GM21786 (cell line): ENCODE results near the gene ATP10A.

Experiments
- ATAC-seq: cut with Tn5 transposase; IDR thresholded peaks from one replicate; pipeline ENCODE4 v1.9.1; 2021; ENCODE audit not compliant: unreplicated experiment

The ATP10A gene

GRCh38 chr15:25727116-25727515 lies 136.0 kb downstream of the ATP10A start:
- no peak for ATAC-seq

GRCh38 chr15:25725758-25726157 lies 137.4 kb downstream of the ATP10A start:
- ATAC-seq = no peak

DNA sequence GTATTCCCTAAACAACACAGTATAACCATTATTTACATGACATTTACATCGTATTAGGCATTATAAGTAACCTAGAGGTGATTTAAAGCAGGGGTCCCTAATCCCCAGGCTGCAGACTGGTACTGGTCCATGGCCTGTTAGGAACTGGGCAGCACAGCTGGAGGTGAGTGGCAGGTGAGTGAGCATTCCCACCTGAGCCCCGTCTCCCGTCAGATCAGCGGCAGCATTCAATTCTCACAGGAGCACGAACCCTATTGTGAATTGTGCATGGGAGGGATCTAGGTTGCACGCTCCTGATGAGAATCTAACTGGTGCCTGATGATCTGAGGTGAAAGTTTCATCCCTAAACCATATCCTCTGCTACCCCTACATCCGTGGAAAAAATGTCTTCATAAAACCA lies 138.2 kb downstream of the ATP10A start:
- no peak for ATAC-seq

DNA sequence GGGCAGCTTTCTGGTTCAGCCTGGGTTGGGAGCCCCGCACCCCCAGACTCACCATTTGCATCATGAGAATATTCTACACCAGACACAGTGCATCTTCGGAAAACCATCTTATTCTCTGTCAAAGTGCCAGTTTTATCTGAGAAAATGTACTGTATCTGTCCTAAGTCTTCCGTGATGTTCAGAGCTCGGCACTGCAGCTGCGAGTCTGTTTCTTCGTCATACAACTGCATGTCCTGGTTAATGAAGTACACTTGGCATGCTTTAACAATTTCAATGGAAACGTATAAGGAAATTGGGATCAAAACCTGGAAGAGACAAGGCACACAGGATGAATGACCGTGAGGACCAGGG lies 141.5 kb downstream of the ATP10A start:
- ATAC-seq = no peak

GRCh38 chr15:25719101-25719985 lies 143.8 kb downstream of the ATP10A start:
- ATAC-seq = no peak

GRCh38 chr15:25718597-25718996 lies 144.5 kb downstream of the ATP10A start:
- ATAC-seq = no peak

- no peak for ATAC-seq
Observed at GRCh38 chr15:25718169-25718536, 145.0 kb downstream of the ATP10A start.

- ATAC-seq = peak; percentile 53
Observed at GRCh38 chr15:25717457-25718168, 145.5 kb downstream of the ATP10A start.

DNA sequence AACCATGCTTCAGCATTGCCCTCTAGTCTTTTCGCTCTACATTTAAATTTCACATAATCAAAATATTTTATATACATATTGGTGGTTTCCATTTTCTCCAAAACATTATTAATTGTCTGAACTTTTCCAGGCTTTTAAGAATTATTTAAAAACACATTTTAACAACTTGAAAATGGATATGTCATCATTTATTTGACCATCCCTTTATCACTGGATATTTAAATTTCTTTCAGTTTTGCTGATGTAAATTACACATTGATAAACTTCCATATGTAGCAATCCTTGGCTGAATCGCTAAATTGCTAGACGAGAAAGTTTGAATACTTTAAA lies 146.0 kb downstream of the ATP10A start:
- no peak for ATAC-seq

DNA sequence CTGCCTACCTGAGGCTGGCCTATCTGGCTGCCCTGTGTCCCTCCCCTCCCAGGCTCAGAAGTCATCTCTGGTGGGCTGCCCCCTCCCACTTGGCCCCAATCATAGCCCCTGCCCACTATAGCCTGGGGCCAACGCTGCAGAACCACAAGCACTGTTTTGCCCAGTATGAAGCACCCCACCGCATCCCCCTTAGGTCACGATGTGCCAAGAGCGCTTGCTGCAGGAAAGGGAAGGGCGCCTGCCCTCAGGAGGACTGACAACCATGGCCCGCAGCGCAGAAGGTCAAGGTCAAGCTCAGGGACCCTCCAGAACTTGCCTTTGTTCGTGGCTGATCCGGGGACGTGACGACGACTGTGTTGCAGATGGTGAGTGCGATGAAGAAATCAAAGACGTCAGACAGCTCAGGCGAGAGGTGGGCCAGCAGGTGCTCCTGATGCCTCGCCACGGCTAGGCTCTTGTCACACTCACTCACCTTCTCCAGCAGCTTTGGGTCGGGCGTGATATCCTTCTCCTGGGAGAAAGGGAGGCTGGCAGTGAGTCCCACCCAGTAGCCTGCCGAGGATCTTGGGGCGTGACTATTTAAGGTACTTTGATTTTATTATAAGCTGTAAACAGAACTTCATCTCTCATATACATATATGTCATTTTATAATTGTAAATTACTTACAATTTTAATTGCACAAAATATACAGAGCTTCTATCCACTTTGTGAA lies 146.6 kb downstream of the ATP10A start:
- ATAC-seq = no peak

GRCh38 chr15:25715536-25716413 lies 147.4 kb downstream of the ATP10A start:
- no peak for ATAC-seq

GRCh38 chr15:25714538-25714840 lies 148.6 kb downstream of the ATP10A start:
- ATAC-seq = no peak

GRCh38 chr15:25713736-25714537 lies 149.2 kb downstream of the ATP10A start:
- no peak for ATAC-seq

- ATAC-seq = no peak
Observed at GRCh38 chr15:25712961-25713355, 150.2 kb downstream of the ATP10A start.

GRCh38 chr15:25712192-25712960 lies 150.8 kb downstream of the ATP10A start:
- ATAC-seq = no peak

- no peak for ATAC-seq
Observed at GRCh38 chr15:25711691-25712090, 151.4 kb downstream of the ATP10A start.

- no peak for ATAC-seq
Observed at GRCh38 chr15:25711164-25711563, 152.0 kb downstream of the ATP10A start.

- ATAC-seq = no peak
Observed at GRCh38 chr15:25710184-25710583, 152.9 kb downstream of the ATP10A start.

DNA sequence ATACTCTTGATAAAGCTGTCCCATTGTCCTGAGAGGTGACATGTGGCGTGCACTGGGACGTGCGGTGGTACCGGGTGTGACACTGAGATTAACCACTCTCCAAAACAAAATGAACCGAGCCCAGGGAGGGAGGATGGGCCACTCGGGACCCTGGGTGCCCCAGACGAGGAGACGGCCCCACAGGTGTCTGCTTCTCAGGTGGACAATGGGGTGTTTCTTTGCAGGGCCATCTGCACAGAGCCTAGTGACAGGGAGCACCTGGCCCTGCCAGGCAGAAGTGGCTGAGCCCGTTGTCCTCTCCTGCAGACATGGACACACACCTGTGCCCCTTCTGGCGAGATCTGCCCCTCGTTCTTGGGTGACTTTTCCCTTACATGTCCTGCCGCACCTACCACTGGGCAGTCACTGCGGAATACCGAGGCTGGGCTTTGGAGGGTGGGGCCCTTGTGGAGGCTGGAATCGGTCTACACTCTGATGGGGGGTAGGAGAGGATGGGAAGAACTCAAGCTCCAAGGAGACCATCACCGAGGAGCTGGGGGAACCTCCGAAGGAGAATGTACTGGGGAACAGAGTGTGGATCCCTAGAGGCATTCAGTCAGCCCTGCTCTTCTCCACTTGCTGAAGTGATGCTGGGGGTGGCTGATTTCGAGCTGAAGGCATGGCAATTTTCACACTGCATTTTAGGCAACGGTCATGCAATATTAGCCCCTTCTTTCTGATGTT lies 153.5 kb downstream of the ATP10A start:
- no peak for ATAC-seq
